Right ventricle myocardium superior (tissue), 1 donor: ENCODE measurements around the gene CWF19L2. TPM values are rescaled to one million over a fixed set of nuclear protein-coding genes. Genes with fewer than 3 reads are reported as not detected.
"Not testable (repeated sequence)": the region's sequence is repeated elsewhere in the genome, so short reads cannot be mapped to it uniquely, and the experiment has no call there.

Experiments used
- ATAC-seq: fragments of 200-7000 bp; cut with Tn5 transposase; one replicate; pipeline ENCODE4 v1.9.1; 2020; ENCODE audit warnings: mild to moderate bottlenecking; ENCODE audit not compliant: poor library complexity
- DNase-seq: peaks from one replicate; pipeline ENCODE4 v3.0.0-alpha.2; 2020
- intact Hi-C: fragments of 100-400 bp; cut with DNase I; formaldehyde crosslinking; loops from one replicate; pipeline ENCODE4 v1.11.2; 2022
- total RNA-seq: library from RNA; stranded (reverse); fragmentation: NEBNext Ultra II Directional; extraction: Animal tissue kit (Norgen Biotek cat#: 25700); gene quantifications from one replicate; pipeline ENCODE4 v1.2.1, GENCODE V29; 2021
- donor health status: DM: no; HTN: yes; CAD: no; lungs with severe emphysema.

The CWF19L2 gene
- total RNA-seq, 1 donor from 2014 or later = 8.4 TPM

GRCh38 chr11:107446822-107447431 is 10.7 kb downstream of the CWF19L2 start:
- intact Hi-C loops = no loop called here
- no peak for DNase-seq
- ATAC-seq = no peak

GRCh38 chr11:107442715-107443215 is 14.9 kb downstream of the CWF19L2 start:
- ATAC-seq = no peak
- DNase-seq = no peak
- intact Hi-C loops = no loop called here

- no peak for DNase-seq
- intact Hi-C loops = no loop called here
- ATAC-seq = peak; percentile 55
Observed at GRCh38 chr11:107439586-107440167, 17.9 kb downstream of the CWF19L2 start.

- no peak for DNase-seq
- ATAC-seq = no peak
- intact Hi-C loops = no loop called here
Observed at GRCh38 chr11:107438148-107438547, 19.5 kb downstream of the CWF19L2 start.

- intact Hi-C loops = no loop called here
- ATAC-seq (no peak), DNase-seq (no peak)
Observed at GRCh38 chr11:107430525-107430924, 27.1 kb downstream of the CWF19L2 start.

- no peak for ATAC-seq
- intact Hi-C loops = no loop called here
- no peak for DNase-seq
Observed at GRCh38 chr11:107427569-107428180, 29.9 kb downstream of the CWF19L2 start.

GRCh38 chr11:107413352-107413751 is 44.3 kb downstream of the CWF19L2 start:
- no peak for ATAC-seq

GRCh38 chr11:107408762-107409211 is 48.8 kb downstream of the CWF19L2 start:
- intact Hi-C loops = no loop called here

More at GRCh38 chr11:107413352-107413751, 44.3 kb downstream of the CWF19L2 start:
- intact Hi-C loops = no loop called here
- no peak for DNase-seq

GRCh38 chr11:107405260-107405659 is 52.4 kb downstream of the CWF19L2 start:
- intact Hi-C loops = no loop called here
- no peak for ATAC-seq
- no peak for DNase-seq

More at GRCh38 chr11:107408762-107409211, 48.8 kb downstream of the CWF19L2 start:
- ATAC-seq (no peak), DNase-seq (no peak)

GRCh38 chr11:107401131-107401530 is 56.5 kb downstream of the CWF19L2 start:
- intact Hi-C loops, DNase-seq, ATAC-seq: not testable (repeated sequence)

- ATAC-seq = no peak
- no peak for DNase-seq
- intact Hi-C loops = no loop called here
Observed at GRCh38 chr11:107397357-107397756, 60.3 kb downstream of the CWF19L2 start.

- intact Hi-C loops = no loop called here
- ATAC-seq (no peak), DNase-seq (no peak)
Observed at GRCh38 chr11:107392611-107393010, 65.0 kb downstream of the CWF19L2 start.

GRCh38 chr11:107390701-107391100 is 66.9 kb downstream of the CWF19L2 start:
- intact Hi-C loops, DNase-seq, ATAC-seq: not testable (repeated sequence)

GRCh38 chr11:107387666-107388065 is 70.0 kb downstream of the CWF19L2 start:
- no peak for DNase-seq
- intact Hi-C loops = loop anchor here (10.0 kb wide), 1 partner anchor 63 kb away; no protein-coding TSS in a partner anchor
- ATAC-seq = no peak

GRCh38 chr11:107385361-107385981 is 72.2 kb downstream of the CWF19L2 start:
- ATAC-seq (no peak), DNase-seq (no peak)
- intact Hi-C loops = loop anchor here (10.0 kb wide), 1 partner anchor 61 kb away; no protein-coding TSS in a partner anchor

GRCh38 chr11:107384144-107384852 is 73.3 kb downstream of the CWF19L2 start:
- no peak for ATAC-seq
- intact Hi-C loops = loop anchor here (10.0 kb wide), 1 partner anchor 59 kb away; no protein-coding TSS in a partner anchor
- no peak for DNase-seq

- ATAC-seq = no peak
- intact Hi-C loops = no loop called here
Observed at GRCh38 chr11:107372439-107372838, 85.2 kb downstream of the CWF19L2 start.

GRCh38 chr11:107370390-107370789 is 87.2 kb downstream of the CWF19L2 start:
- DNase-seq (no peak), ATAC-seq (no peak)
- intact Hi-C loops = no loop called here

More at GRCh38 chr11:107372439-107372838, 85.2 kb downstream of the CWF19L2 start:
- no peak for DNase-seq

GRCh38 chr11:107359701-107360100 is 97.9 kb downstream of the CWF19L2 start:
- no peak for DNase-seq
- intact Hi-C loops = no loop called here
- no peak for ATAC-seq
